CD4-positive, CD25-positive, alpha-beta regulatory T cell (primary cell): ENCODE data around the gene OOSP4A. TPM values are rescaled to one million over a fixed set of nuclear protein-coding genes. Genes with fewer than 3 reads are reported as not detected.
"Not testable (repeated sequence)": the region's sequence is repeated elsewhere in the genome, so short reads cannot be mapped to it uniquely, and the experiment has no call there.

Experiments
- ATAC-seq, 2 donors: fragments of 150-1000 bp; cut with Tn5 transposase; one replicate each; pipeline ENCODE4 v1.10.0; 2021; ENCODE audit warnings: low read depth in 2 of 2, moderate number of reproducible peaks in 2 of 2, moderate library complexity in 1 of 2
- DNase-seq, 3 donors: peaks; one replicate each; pipeline versions ENCODE4 v3.0.0 to v3.0.0-alpha.2; 2012 to 2022; ENCODE audit warnings: mixed read lengths in 1 of 3
- H3K27ac ChIP-seq: one replicate; pipeline ENCODE4 v1.7.0; 2013; ENCODE audit warnings: mild to moderate bottlenecking, low read length; ENCODE audit not compliant: insufficient read depth, poor library complexity, severe bottlenecking
- H3K27me3 ChIP-seq: one replicate; pipeline ENCODE4 v1.7.0; 2013; ENCODE audit warnings: low read length; ENCODE audit not compliant: control insufficient read depth, insufficient read depth
- H3K36me3 ChIP-seq: one replicate; pipeline ENCODE4 v1.7.0; 2013; ENCODE audit warnings: mild to moderate bottlenecking, low read length, moderate library complexity; ENCODE audit not compliant: control insufficient read depth, insufficient read depth
- H3K4me1 ChIP-seq: 2 replicates; pipeline ENCODE4 v1.7.0; 2013; ENCODE audit warnings: mild to moderate bottlenecking, low read length; ENCODE audit not compliant: insufficient read depth, control insufficient read depth, poor library complexity, severe bottlenecking
- H3K4me3 ChIP-seq: one replicate; pipeline ENCODE4 v1.7.0; 2013; ENCODE audit warnings: low read depth, mild to moderate bottlenecking, low read length, moderate library complexity
- H3K9me3 ChIP-seq, 2 experiments: 1 replicate in 1 of 2; 2 replicates in 1 of 2; pipeline ENCODE4 v1.7.0; 2013; ENCODE audit warnings: low read length in 2 of 2, mild to moderate bottlenecking in 1 of 2, moderate library complexity in 1 of 2; ENCODE audit not compliant: control insufficient read depth in 2 of 2
- H3K27ac Mint-ChIP-seq, 3 donors: one replicate each; pipeline ENCODE4 v1.8.0; 2020 to 2022; ENCODE audit warnings: mild to moderate bottlenecking in 3 of 3, mixed read lengths in 3 of 3, moderate library complexity in 2 of 3
- H3K27me3 Mint-ChIP-seq: one replicate; pipeline ENCODE4 v1.8.0; 2022; ENCODE audit warnings: mild to moderate bottlenecking, mixed read lengths
- H3K36me3 Mint-ChIP-seq: one replicate; pipeline ENCODE4 v1.8.0; 2020; ENCODE audit warnings: mixed read lengths
- H3K4me1 Mint-ChIP-seq, 4 donors: one replicate each; pipeline ENCODE4 v1.8.0; 2020 to 2022; ENCODE audit warnings: mixed read lengths in 4 of 4, mild to moderate bottlenecking in 1 of 4
- H3K4me3 Mint-ChIP-seq, 4 donors: one replicate each; pipeline ENCODE4 v1.8.0; 2020 to 2022; ENCODE audit warnings: mild to moderate bottlenecking in 4 of 4, mixed read lengths in 4 of 4, moderate library complexity in 3 of 4
- H3K9me3 Mint-ChIP-seq, 7 donors: one replicate each; pipeline ENCODE4 v1.8.0; 2020 to 2022; ENCODE audit warnings: mixed read lengths in 7 of 7, mild to moderate bottlenecking in 3 of 7, moderate library complexity in 2 of 7
- polyA plus RNA-seq, 4 donors: library from polyadenylated mRNA; unstranded; fragments of 300-500 nt; fragmentation: Illumina TruSeq; gene quantifications; one replicate each; pipeline ENCODE4 v1.2.3, GENCODE V29; 2021
- total RNA-seq: library from RNA; stranded (reverse); gene quantifications from one replicate; pipeline ENCODE4 v1.2.3, GENCODE V29; 2022

The OOSP4A gene
- total and polyA plus RNA-seq, 5 donors from 2014 or later: not detected

GRCh38 chr11:59962107-59962482, 1.7 kb upstream of the OOSP4A start:
- H3K4me1 Mint-ChIP-seq: no peaks in the 10 kb centered on the region
- Histone ChIP-seq H3K9me3 (no peaks in the 10 kb centered on the region), H3K4me1 (no peaks in the 10 kb centered on the region), H3K27ac (no peak overlapping the region), H3K27me3 (no peaks in the 10 kb centered on the region), H3K4me3 (no peak overlapping the region), H3K36me3 (no peaks in the 10 kb centered on the region)
- no peak overlapping the region for H3K4me3 Mint-ChIP-seq
- ATAC-seq (no peak), DNase-seq (no peak)
- H3K9me3 Mint-ChIP-seq: peaks cover 0 to 3% (median 0%) of the 10 kb centered on the region in 7 donors
- no peak overlapping the region for H3K27ac Mint-ChIP-seq
- no peaks in the 10 kb centered on the region for H3K27me3 Mint-ChIP-seq
- no peaks in the 10 kb centered on the region for H3K36me3 Mint-ChIP-seq

- H3K9me3 Mint-ChIP-seq: peaks cover 0 to 2% (median 0%) of the 10 kb centered on the region in 7 donors
- H3K27ac Mint-ChIP-seq: no peak overlapping the region
- DNase-seq (no peak), ATAC-seq (no peak)
- Histone ChIP-seq H3K4me3 (no peak overlapping the region), H3K27me3 (no peaks in the 10 kb centered on the region), H3K4me1 (no peaks in the 10 kb centered on the region), H3K9me3 (no peaks in the 10 kb centered on the region), H3K36me3 (no peaks in the 10 kb centered on the region), H3K27ac (no peak overlapping the region)
- H3K36me3 Mint-ChIP-seq: no peaks in the 10 kb centered on the region
- no peaks in the 10 kb centered on the region for H3K4me1 Mint-ChIP-seq
- H3K4me3 Mint-ChIP-seq: no peak overlapping the region
- no peaks in the 10 kb centered on the region for H3K27me3 Mint-ChIP-seq
Observed at GRCh38 chr11:59965424-59965823, 1.6 kb downstream of the OOSP4A start.

GRCh38 chr11:59966201-59966600, 2.4 kb downstream of the OOSP4A start:
- no peak overlapping the region for H3K4me3 Mint-ChIP-seq
- no peak overlapping the region for H3K27ac Mint-ChIP-seq
- ATAC-seq: no peak
- no peak overlapping the region for H3K4me3 ChIP-seq
- no peaks in the 10 kb centered on the region for H3K9me3 ChIP-seq
- no peaks in the 10 kb centered on the region for H3K27me3 Mint-ChIP-seq
- H3K4me1 Mint-ChIP-seq: no peaks in the 10 kb centered on the region
- DNase-seq: no peak
- no peaks in the 10 kb centered on the region for H3K36me3 Mint-ChIP-seq
- no peaks in the 10 kb centered on the region for H3K4me1 ChIP-seq
- no peak overlapping the region for H3K27ac ChIP-seq
- no peaks in the 10 kb centered on the region for H3K27me3 ChIP-seq
- H3K9me3 Mint-ChIP-seq: peaks cover 0 to 2% (median 0%) of the 10 kb centered on the region in 7 donors
- H3K36me3 ChIP-seq: no peaks in the 10 kb centered on the region

- no peaks in the 10 kb centered on the region for H3K9me3 ChIP-seq
- DNase-seq (no peak), ATAC-seq (no peak)
- peaks cover 0 to 2% (median 0%) of the 10 kb centered on the region in 7 donors for H3K9me3 Mint-ChIP-seq
- no peak overlapping the region for H3K27ac Mint-ChIP-seq
- H3K4me1 Mint-ChIP-seq: no peaks in the 10 kb centered on the region
- no peaks in the 10 kb centered on the region for H3K36me3 Mint-ChIP-seq
- H3K4me3 Mint-ChIP-seq: no peak overlapping the region
- no peaks in the 10 kb centered on the region for H3K4me1 ChIP-seq
- no peaks in the 10 kb centered on the region for H3K27me3 Mint-ChIP-seq
- H3K27me3 ChIP-seq: no peaks in the 10 kb centered on the region
- no peaks in the 10 kb centered on the region for H3K36me3 ChIP-seq
- no peak overlapping the region for H3K27ac ChIP-seq
- H3K4me3 ChIP-seq: no peak overlapping the region
Observed at GRCh38 chr11:59967677-59968394, 4.0 kb downstream of the OOSP4A start.

- Mint-ChIP-seq H3K27ac (no peak overlapping the region), H3K9me3 (peaks cover 0 to 2% (median 0%) of the 10 kb centered on the region in 7 donors), H3K27me3 (no peaks in the 10 kb centered on the region), H3K4me3 (no peak overlapping the region), H3K4me1 (no peaks in the 10 kb centered on the region), H3K36me3 (no peaks in the 10 kb centered on the region)
- Histone ChIP-seq H3K4me3 (no peak overlapping the region), H3K27me3 (no peaks in the 10 kb centered on the region), H3K4me1 (no peaks in the 10 kb centered on the region), H3K9me3 (no peaks in the 10 kb centered on the region), H3K36me3 (no peaks in the 10 kb centered on the region), H3K27ac (no peak overlapping the region)
- ATAC-seq (no peak), DNase-seq (no peak)
Observed at GRCh38 chr11:59968395-59968783, 4.6 kb downstream of the OOSP4A start.

- ATAC-seq (no peak), DNase-seq (no peak)
- Histone ChIP-seq H3K27me3 (no peaks in the 10 kb centered on the region), H3K27ac (no peak overlapping the region), H3K4me3 (no peak overlapping the region), H3K9me3 (no peaks in the 10 kb centered on the region), H3K4me1 (no peaks in the 10 kb centered on the region), H3K36me3 (no peaks in the 10 kb centered on the region)
- H3K9me3 Mint-ChIP-seq: no peaks in the 10 kb centered on the region
- no peaks in the 10 kb centered on the region for H3K4me1 Mint-ChIP-seq
- no peak overlapping the region for H3K4me3 Mint-ChIP-seq
- no peak overlapping the region for H3K27ac Mint-ChIP-seq
- H3K36me3 Mint-ChIP-seq: no peaks in the 10 kb centered on the region
- peaks cover under 1% of the 10 kb centered on the region for H3K27me3 Mint-ChIP-seq
Observed at GRCh38 chr11:59973097-59973496, 9.3 kb downstream of the OOSP4A start.

GRCh38 chr11:59981106-59981770, 17.4 kb downstream of the OOSP4A start:
- Mint-ChIP-seq H3K27me3 (peaks cover 11% of the 10 kb centered on the region), H3K36me3 (no peaks in the 10 kb centered on the region), H3K9me3 (peaks cover 0 to 1% (median 0%) of the 10 kb centered on the region in 7 donors), H3K4me1 (no peaks in the 10 kb centered on the region), H3K27ac (no peak overlapping the region), H3K4me3 (no peak overlapping the region)
- peaks cover 2% of the 10 kb centered on the region for H3K27me3 ChIP-seq
- no peak for DNase-seq
- H3K36me3 ChIP-seq: no peaks in the 10 kb centered on the region
- no peak for ATAC-seq
- no peaks in the 10 kb centered on the region for H3K9me3 ChIP-seq
- no peaks in the 10 kb centered on the region for H3K4me1 ChIP-seq
- no peak overlapping the region for H3K27ac ChIP-seq
- no peak overlapping the region for H3K4me3 ChIP-seq

GRCh38 chr11:59982037-59982436, 18.2 kb downstream of the OOSP4A start:
- not testable (repeated sequence) for H3K9me3 Mint-ChIP-seq, H3K9me3 ChIP-seq, H3K4me3 Mint-ChIP-seq, H3K4me1 ChIP-seq, DNase-seq, H3K36me3 ChIP-seq, H3K27ac Mint-ChIP-seq, H3K36me3 Mint-ChIP-seq, H3K27ac ChIP-seq, ATAC-seq, H3K27me3 ChIP-seq, H3K4me3 ChIP-seq, H3K4me1 Mint-ChIP-seq
- H3K27me3 Mint-ChIP-seq: peaks cover 11% of the 10 kb centered on the region
